Measurements from ENCODE around the gene CFD.
A peak's percentile ranks its signal among the peaks of the same experiment; 100 is the strongest.
"Not testable (repeated sequence)": the region's sequence is repeated elsewhere in the genome, so short reads cannot be mapped to it uniquely, and the experiment has no call there.

The CFD gene

GRCh38 chr19:815775-816499, 43.5 kb upstream of the CFD start:
- H3K27me3 ChIP-seq (ENCODE audit: control insufficient read depth, insufficient read depth, low read length), result no peaks in the 10 kb centered on the region
- H3K4me3 ChIP-seq (ENCODE audit: low read length), result no peak overlapping the region
- H3K9ac ChIP-seq (ENCODE audit: low read length), result no peak overlapping the region
- no peaks in the 10 kb centered on the region for H3K4me1 ChIP-seq (ENCODE audit: control insufficient read depth, low read depth, low read length)
- H3K27ac ChIP-seq (ENCODE audit: low read length), result no peak overlapping the region
- H3K9me3 ChIP-seq (ENCODE audit: control insufficient read depth, low read depth, low read length), result no peaks in the 10 kb centered on the region
- H3K36me3 ChIP-seq (ENCODE audit: control insufficient read depth, low read depth, low read length), result peaks cover 15% of the 10 kb centered on the region

- Histone ChIP-seq H3K4me3 (ENCODE audit: low read length) (no peak overlapping the region), H3K27me3 (ENCODE audit: control insufficient read depth, insufficient read depth, low read length) (no peaks in the 10 kb centered on the region), H3K9me3 (ENCODE audit: control insufficient read depth, low read depth, low read length) (no peaks in the 10 kb centered on the region), H3K36me3 (ENCODE audit: control insufficient read depth, low read depth, low read length) (peaks cover 10% of the 10 kb centered on the region), H3K4me1 (ENCODE audit: control insufficient read depth, low read depth, low read length) (no peaks in the 10 kb centered on the region), H3K27ac (ENCODE audit: low read length) (no peak overlapping the region), H3K9ac (ENCODE audit: low read length) (no peak overlapping the region)
These were observed 43.0 kb upstream of the CFD start for GRCh38 chr19:816500-816857.

GRCh38 chr19:820212-820611, 39.3 kb upstream of the CFD start:
- not testable (repeated sequence) for H3K4me3 ChIP-seq (ENCODE audit: low read length); H3K36me3 ChIP-seq (ENCODE audit: control insufficient read depth, low read depth, low read length); H3K27ac ChIP-seq (ENCODE audit: low read length); H3K9me3 ChIP-seq (ENCODE audit: control insufficient read depth, low read depth, low read length); H3K27me3 ChIP-seq (ENCODE audit: control insufficient read depth, insufficient read depth, low read length); H3K4me1 ChIP-seq (ENCODE audit: control insufficient read depth, low read depth, low read length); H3K9ac ChIP-seq (ENCODE audit: low read length)

- no peaks in the 10 kb centered on the region for H3K27me3 ChIP-seq (ENCODE audit: control insufficient read depth, insufficient read depth, low read length)
- no peak overlapping the region for H3K27ac ChIP-seq (ENCODE audit: low read length)
- no peaks in the 10 kb centered on the region for H3K9me3 ChIP-seq (ENCODE audit: control insufficient read depth, low read depth, low read length)
- H3K36me3 ChIP-seq (ENCODE audit: control insufficient read depth, low read depth, low read length), result no peaks in the 10 kb centered on the region
- peak overlapping the region; percentile 42 for H3K9ac ChIP-seq (ENCODE audit: low read length)
- no peaks in the 10 kb centered on the region for H3K4me1 ChIP-seq (ENCODE audit: control insufficient read depth, low read depth, low read length)
- H3K4me3 ChIP-seq (ENCODE audit: low read length), result peak overlapping the region; percentile 55
These were observed 38.1 kb upstream of the CFD start for GRCh38 chr19:821231-821824.

- Histone ChIP-seq H3K4me3 (ENCODE audit: low read length) (peak within 1 kb of the TSS; percentile 55), H3K27ac (ENCODE audit: low read length) (no peak within 1 kb of the TSS), H3K36me3 (ENCODE audit: control insufficient read depth, low read depth, low read length) (no peaks in the 10 kb centered on the region), H3K4me1 (ENCODE audit: control insufficient read depth, low read depth, low read length) (no peaks in the 10 kb centered on the region), H3K9ac (ENCODE audit: low read length) (peak within 1 kb of the TSS; percentile 42), H3K9me3 (ENCODE audit: control insufficient read depth, low read depth, low read length) (no peaks in the 10 kb centered on the region), H3K27me3 (ENCODE audit: control insufficient read depth, insufficient read depth, low read length) (no peaks in the 10 kb centered on the region)
These were observed 37.5 kb upstream of the CFD start, which contains the start of gene PLPPR3 for GRCh38 chr19:821825-822503. PLPPR3 (minus strand) TSS chr19:821955; CDS start chr19:821559, 396 bp downstream.

GRCh38 chr19:823565-824121, 35.8 kb upstream of the CFD start:
- Histone ChIP-seq H3K27me3 (ENCODE audit: control insufficient read depth, insufficient read depth, low read length) (no peaks in the 10 kb centered on the region), H3K9me3 (ENCODE audit: control insufficient read depth, low read depth, low read length) (no peaks in the 10 kb centered on the region), H3K4me1 (ENCODE audit: control insufficient read depth, low read depth, low read length) (no peaks in the 10 kb centered on the region), H3K36me3 (ENCODE audit: control insufficient read depth, low read depth, low read length) (no peaks in the 10 kb centered on the region), H3K4me3 (ENCODE audit: low read length) (no peak overlapping the region), H3K9ac (ENCODE audit: low read length) (no peak overlapping the region), H3K27ac (ENCODE audit: low read length) (no peak overlapping the region)

- H3K27me3 ChIP-seq (ENCODE audit: control insufficient read depth, insufficient read depth, low read length), result no peaks in the 10 kb centered on the region
- no peak overlapping the region for H3K4me3 ChIP-seq (ENCODE audit: low read length)
- H3K9ac ChIP-seq (ENCODE audit: low read length), result no peak overlapping the region
- no peaks in the 10 kb centered on the region for H3K9me3 ChIP-seq (ENCODE audit: control insufficient read depth, low read depth, low read length)
- no peak overlapping the region for H3K27ac ChIP-seq (ENCODE audit: low read length)
- no peaks in the 10 kb centered on the region for H3K36me3 ChIP-seq (ENCODE audit: control insufficient read depth, low read depth, low read length)
- H3K4me1 ChIP-seq (ENCODE audit: control insufficient read depth, low read depth, low read length), result no peaks in the 10 kb centered on the region
These were observed 34.6 kb upstream of the CFD start for GRCh38 chr19:824885-825284.

- H3K27me3 ChIP-seq (ENCODE audit: control insufficient read depth, insufficient read depth, low read length), result no peaks in the 10 kb centered on the region
- no peak overlapping the region for H3K4me3 ChIP-seq (ENCODE audit: low read length)
- H3K36me3 ChIP-seq (ENCODE audit: control insufficient read depth, low read depth, low read length), result no peaks in the 10 kb centered on the region
- no peaks in the 10 kb centered on the region for H3K9me3 ChIP-seq (ENCODE audit: control insufficient read depth, low read depth, low read length)
- H3K27ac ChIP-seq (ENCODE audit: low read length), result no peak overlapping the region
- H3K9ac ChIP-seq (ENCODE audit: low read length), result no peak overlapping the region
- no peaks in the 10 kb centered on the region for H3K4me1 ChIP-seq (ENCODE audit: control insufficient read depth, low read depth, low read length)
These were observed 33.4 kb upstream of the CFD start for GRCh38 chr19:825897-826644.

- Histone ChIP-seq H3K4me3 (ENCODE audit: low read length) (no peak overlapping the region), H3K9ac (ENCODE audit: low read length) (no peak overlapping the region), H3K27me3 (ENCODE audit: control insufficient read depth, insufficient read depth, low read length) (no peaks in the 10 kb centered on the region), H3K9me3 (ENCODE audit: control insufficient read depth, low read depth, low read length) (no peaks in the 10 kb centered on the region), H3K4me1 (ENCODE audit: control insufficient read depth, low read depth, low read length) (no peaks in the 10 kb centered on the region), H3K36me3 (ENCODE audit: control insufficient read depth, low read depth, low read length) (no peaks in the 10 kb centered on the region), H3K27ac (ENCODE audit: low read length) (no peak overlapping the region)
These were observed 32.2 kb upstream of the CFD start for GRCh38 chr19:827314-827709.

GRCh38 chr19:827710-828321, 31.6 kb upstream of the CFD start, which contains the start of gene AZU1:
AZU1 (plus strand) TSS chr19:827837; CDS start chr19:827847, 10 bp downstream.
- H3K4me3 ChIP-seq (ENCODE audit: low read length), result no peak within 1 kb of the TSS
- H3K9me3 ChIP-seq (ENCODE audit: control insufficient read depth, low read depth, low read length), result no peaks in the 10 kb centered on the region
- H3K4me1 ChIP-seq (ENCODE audit: control insufficient read depth, low read depth, low read length), result no peaks in the 10 kb centered on the region
- H3K27ac ChIP-seq (ENCODE audit: low read length), result no peak within 1 kb of the TSS
- H3K36me3 ChIP-seq (ENCODE audit: control insufficient read depth, low read depth, low read length), result no peaks in the 10 kb centered on the region
- no peaks in the 10 kb centered on the region for H3K27me3 ChIP-seq (ENCODE audit: control insufficient read depth, insufficient read depth, low read length)
- no peak within 1 kb of the TSS for H3K9ac ChIP-seq (ENCODE audit: low read length)
